Peyer's patch (tissue), 4 donors: ENCODE results near the gene OR13J1. TPM values are rescaled to one million over a fixed set of nuclear protein-coding genes. Genes with fewer than 3 reads are reported as not detected.
A peak's percentile ranks its signal among the peaks of the same experiment; 100 is the strongest.
"Not testable (repeated sequence)": the region's sequence is repeated elsewhere in the genome, so short reads cannot be mapped to it uniquely, and the experiment has no call there.

Source experiments
- DNase-seq, 3 donors: peaks; one replicate each; pipeline ENCODE4 v3.0.0-alpha.2; 2017 to 2019
- H3K27ac ChIP-seq, 4 donors: fragments of 200-600 bp; sonication (generic); one replicate each; pipeline ENCODE4 v1.5.1; 2016 to 2019
- H3K27me3 ChIP-seq, 2 donors: fragments of 200-600 bp; sonication (generic); one replicate each; pipeline ENCODE4 v1.5.1; 2019
- H3K36me3 ChIP-seq, 3 donors: fragments of 200-600 bp; sonication (generic); one replicate each; pipeline ENCODE4 v1.5.1; 2016 to 2019
- H3K4me1 ChIP-seq, 4 donors: fragments of 200-600 bp; sonication (generic); one replicate each; pipeline ENCODE4 v1.5.1; 2016 to 2019
- H3K4me3 ChIP-seq, 4 donors: fragments of 200-600 bp; sonication (generic); 1 replicate in 3 of 4; 2 replicates in 1 of 4; pipeline ENCODE4 v1.5.1; 2016 to 2019; ENCODE audit warnings: mild to moderate bottlenecking in 1 of 4
- H3K9me3 ChIP-seq, 4 donors: fragments of 200-600 bp; sonication (generic); one replicate each; pipeline ENCODE4 v1.5.1; 2016 to 2019; ENCODE audit warnings: mild to moderate bottlenecking in 1 of 4
- CTCF ChIP-seq, 6 experiments: fragments of 450-650 bp in 4 of 6; fragments of 200-600 bp in 2 of 6; sonication (generic) in 1 of 6; IDR thresholded peaks; one replicate each; pipeline ENCODE4 v1.5.1; 2017 to 2019; ENCODE audit warnings: antibody characterized with exemption in 6 of 6, mild to moderate bottlenecking in 3 of 6, moderate library complexity in 1 of 6
- POLR2A ChIP-seq, 2 donors: fragments of 450-650 bp; IDR thresholded peaks; one replicate each; pipeline ENCODE4 v1.5.1; 2017; ENCODE audit warnings: antibody characterized with exemption in 2 of 2, mild to moderate bottlenecking in 2 of 2, moderate library complexity in 2 of 2
- total RNA-seq, 4 donors: library from RNA; depleted of rRNA; stranded (reverse); fragments of >200 nt; gene quantifications; one replicate each; pipeline ENCODE4 v1.1.0, GENCODE V29; 2016

Gene OR13J1
- total RNA-seq, 4 donors from 2014 or later, result not detected

GRCh38 chr9:35914301-35914807 is 44.2 kb upstream of the OR13J1 start:
- TF ChIP-seq POLR2A (IDR thresholded peaks at IDR 0.05) (peak in 1 of 2 donors; percentile 32), CTCF (IDR thresholded peaks at IDR 0.05) (no peak)
- Histone ChIP-seq H3K4me1 (peaks cover 0 to 75% (median 15%) of the 10 kb centered on the region in 4 donors), H3K9me3 (no peaks in the 10 kb centered on the region), H3K27me3 (no peaks in the 10 kb centered on the region), H3K27ac (peak overlapping the region; percentile 31 to 80 (median 60)), H3K4me3 (no peak overlapping the region), H3K36me3 (no peaks in the 10 kb centered on the region)
- DNase-seq, result peak in 2 of 3 donors; percentile 76 to 79

GRCh38 chr9:35913429-35913828 is 43.2 kb upstream of the OR13J1 start:
- H3K36me3 ChIP-seq, H3K4me3 ChIP-seq, H3K9me3 ChIP-seq, H3K27me3 ChIP-seq, DNase-seq: not testable (repeated sequence)
- Histone ChIP-seq H3K4me1 (peaks cover 0 to 75% (median 21%) of the 10 kb centered on the region in 4 donors), H3K27ac (peak overlapping the region in 1 of 4 donors; percentile 17)

GRCh38 chr9:35912791-35913400 is 42.7 kb upstream of the OR13J1 start:
- Histone ChIP-seq H3K27ac (peak overlapping the region in 1 of 4 donors; percentile 17), H3K4me1 (peaks cover 2 to 76% (median 24%) of the 10 kb centered on the region in 4 donors), H3K9me3 (no peaks in the 10 kb centered on the region), H3K4me3 (no peak overlapping the region), H3K27me3 (no peaks in the 10 kb centered on the region), H3K36me3 (no peaks in the 10 kb centered on the region)
- TF ChIP-seq CTCF (IDR thresholded peaks at IDR 0.05) (no peak), POLR2A (IDR thresholded peaks at IDR 0.05) (no peak)
- no peak for DNase-seq

- Histone ChIP-seq H3K27ac (peak overlapping the region in 2 of 4 donors; percentile 34 to 97), H3K9me3 (no peaks in the 10 kb centered on the region), H3K36me3 (no peaks in the 10 kb centered on the region), H3K27me3 (no peaks in the 10 kb centered on the region), H3K4me3 (no peak overlapping the region), H3K4me1 (peaks cover 7 to 76% (median 26%) of the 10 kb centered on the region in 4 donors)
- TF ChIP-seq CTCF (IDR thresholded peaks at IDR 0.05), result no peak
- no peak for TF ChIP-seq POLR2A (IDR thresholded peaks at IDR 0.05)
- DNase-seq, result no peak
These were observed 41.5 kb upstream of the OR13J1 start for GRCh38 chr9:35911690-35912089.

- H3K9me3 ChIP-seq, result no peaks in the 10 kb centered on the region
- no peak overlapping the region for H3K4me3 ChIP-seq
- TF ChIP-seq POLR2A (IDR thresholded peaks at IDR 0.05) (peak in 1 of 2 donors; percentile 7), CTCF (IDR thresholded peaks at IDR 0.05) (peak in 5 of 6 experiments; percentile 30 to 83 (median 79))
- peak overlapping the region; percentile 70 to 97 (median 90) for H3K27ac ChIP-seq
- no peaks in the 10 kb centered on the region for H3K36me3 ChIP-seq
- DNase-seq, result peak; percentile 53 to 85 (median 75)
- H3K4me1 ChIP-seq, result peaks cover 7 to 78% (median 27%) of the 10 kb centered on the region in 4 donors
- no peaks in the 10 kb centered on the region for H3K27me3 ChIP-seq
These were observed 40.6 kb upstream of the OR13J1 start for GRCh38 chr9:35910613-35911359.
